ENCODE data around the gene FGF11. TPM values are rescaled to one million over a fixed set of nuclear protein-coding genes. Genes with fewer than 3 reads are reported as not detected.

Gene FGF11
- total and polyA plus RNA-seq, 4 donors = 0.47 to 3.5 (median 0.66) TPM

- DNase-seq = no peak
- Histone ChIP-seq H3K9me3 (ENCODE audit: control insufficient read depth in 4 of 4, insufficient read depth in 3 of 4, low read length in 3 of 4) (no peaks in the 10 kb centered on the region), H3K9ac (ENCODE audit: insufficient read depth in 1 of 2, low read length in 2 of 2) (no peak overlapping the region), H3K27me3 (ENCODE audit: control insufficient read depth in 3 of 3, insufficient read depth in 3 of 3, low read length in 2 of 3) (no peaks in the 10 kb centered on the region), H3K4me3 (no peak overlapping the region), H3K36me3 (ENCODE audit: control insufficient read depth in 4 of 4, insufficient read depth in 4 of 4, low read length in 4 of 4) (no peaks in the 10 kb centered on the region), H3K27ac (ENCODE audit: low read depth in 1 of 2, low read length in 1 of 2) (no peak overlapping the region), H3K4me1 (ENCODE audit: control insufficient read depth in 5 of 5, insufficient read depth in 5 of 5, low read length in 5 of 5) (no peaks in the 10 kb centered on the region)
- WGBS, 2 donors = 93 to 96% methylated on average over 33 of the region's 33 CpGs
- no peak for TF ChIP-seq CTCF (IDR thresholded peaks at IDR 0.05; ENCODE audit: control extremely low read depth, extremely low read depth)
- ATAC-seq (ENCODE audit: insufficient read depth, low FRiP score) = no peak
These were observed 13.0 kb upstream of the FGF11 start for GRCh38 chr17:7426203-7426863.

- Histone ChIP-seq H3K4me3 (no peak overlapping the region), H3K27ac (ENCODE audit: low read depth in 1 of 2, low read length in 1 of 2) (no peak overlapping the region), H3K27me3 (ENCODE audit: control insufficient read depth in 3 of 3, insufficient read depth in 3 of 3, low read length in 2 of 3) (no peaks in the 10 kb centered on the region), H3K36me3 (ENCODE audit: control insufficient read depth in 4 of 4, insufficient read depth in 4 of 4, low read length in 4 of 4) (no peaks in the 10 kb centered on the region), H3K9ac (ENCODE audit: insufficient read depth in 1 of 2, low read length in 2 of 2) (no peak overlapping the region), H3K9me3 (ENCODE audit: control insufficient read depth in 4 of 4, insufficient read depth in 3 of 4, low read length in 3 of 4) (no peaks in the 10 kb centered on the region), H3K4me1 (ENCODE audit: control insufficient read depth in 5 of 5, insufficient read depth in 5 of 5, low read length in 5 of 5) (no peaks in the 10 kb centered on the region)
- DNase-seq (no peak), ATAC-seq (ENCODE audit: insufficient read depth, low FRiP score) (no peak)
- WGBS, 2 donors = 94% methylated on average over 29 of the region's 29 CpGs
- no peak for TF ChIP-seq CTCF (IDR thresholded peaks at IDR 0.05; ENCODE audit: control extremely low read depth, extremely low read depth)
These were observed 12.3 kb upstream of the FGF11 start for GRCh38 chr17:7426896-7427489.

GRCh38 chr17:7427549-7427948 is 11.8 kb upstream of the FGF11 start:
- Histone ChIP-seq H3K27me3 (ENCODE audit: control insufficient read depth in 3 of 3, insufficient read depth in 3 of 3, low read length in 2 of 3) (no peaks in the 10 kb centered on the region), H3K4me3 (no peak overlapping the region), H3K4me1 (ENCODE audit: control insufficient read depth in 5 of 5, insufficient read depth in 5 of 5, low read length in 5 of 5) (no peaks in the 10 kb centered on the region), H3K36me3 (ENCODE audit: control insufficient read depth in 4 of 4, insufficient read depth in 4 of 4, low read length in 4 of 4) (no peaks in the 10 kb centered on the region), H3K9ac (ENCODE audit: insufficient read depth in 1 of 2, low read length in 2 of 2) (no peak overlapping the region), H3K9me3 (ENCODE audit: control insufficient read depth in 4 of 4, insufficient read depth in 3 of 4, low read length in 3 of 4) (no peaks in the 10 kb centered on the region), H3K27ac (ENCODE audit: low read depth in 1 of 2, low read length in 1 of 2) (no peak overlapping the region)
- TF ChIP-seq CTCF (IDR thresholded peaks at IDR 0.05; ENCODE audit: control extremely low read depth, extremely low read depth) = no peak
- DNase-seq (no peak), ATAC-seq (ENCODE audit: insufficient read depth, low FRiP score) (no peak)
- 93% methylated on average over 7 of the region's 7 CpGs for WGBS, 2 donors

Measured in lung (tissue), 12 donors.